Gastroesophageal sphincter (tissue), 4 donors: ENCODE measurements around the gene ZRANB3. TPM values are rescaled to one million over a fixed set of nuclear protein-coding genes. Genes with fewer than 3 reads are reported as not detected.

Experiments used
- ATAC-seq: fragments of 150-250 bp; one replicate; pipeline ENCODE4 v1.9.1; 2016; ENCODE audit warnings: mild to moderate bottlenecking, moderate library complexity
- H3K27ac ChIP-seq, 4 donors: fragments of 200-600 bp; sonication (generic) in 3 of 4; 1 replicate in 3 of 4; 2 replicates in 1 of 4; pipeline ENCODE4 v1.5.1; 2016 to 2019
- H3K27me3 ChIP-seq: fragments of 200-600 bp; sonication (generic); one replicate; pipeline ENCODE4 v1.5.1; 2019
- H3K36me3 ChIP-seq, 2 donors: fragments of 200-600 bp; sonication (generic); one replicate each; pipeline ENCODE4 v1.5.1; 2019; ENCODE audit warnings: control low read depth in 1 of 2
- H3K4me1 ChIP-seq, 3 donors: fragments of 200-600 bp; sonication (generic); 1 replicate in 2 of 3; 2 replicates in 1 of 3; pipeline ENCODE4 v1.5.1; 2016 to 2019; ENCODE audit warnings: control low read depth in 2 of 3
- H3K4me3 ChIP-seq, 2 donors: fragments of 200-600 bp; sonication (generic); one replicate each; pipeline ENCODE4 v1.5.1; 2019; ENCODE audit warnings: mild to moderate bottlenecking in 1 of 2, moderate library complexity in 1 of 2
- H3K9me3 ChIP-seq, 3 donors: fragments of 200-600 bp; sonication (generic); one replicate each; pipeline ENCODE4 v1.5.1; 2017 to 2019; ENCODE audit warnings: control low read depth in 2 of 3
- CTCF ChIP-seq, 4 experiments: fragments of 200-600 bp in 2 of 4; fragments of 450-650 bp in 2 of 4; sonication (generic) in 1 of 4; IDR thresholded peaks; one replicate each; pipeline ENCODE4 v1.5.1; 2017 to 2019; ENCODE audit warnings: antibody characterized with exemption in 4 of 4, mild to moderate bottlenecking in 2 of 4, moderate library complexity in 2 of 4
- EP300 ChIP-seq: sonication (generic); formaldehyde crosslinking; IDR thresholded peaks from one replicate; pipeline ENCODE4 v1.6.1; 2017; ENCODE audit warnings: antibody characterized with exemption, mild to moderate bottlenecking
- POLR2A ChIP-seq, 2 donors: fragments of 450-650 bp; IDR thresholded peaks; one replicate each; pipeline ENCODE4 v1.6.1; 2017; ENCODE audit warnings: antibody characterized with exemption in 2 of 2, mild to moderate bottlenecking in 2 of 2, moderate library complexity in 1 of 2
- POLR2AphosphoS5 ChIP-seq: sonication (generic); formaldehyde crosslinking; IDR thresholded peaks from one replicate; pipeline ENCODE4 v1.6.1; 2017; ENCODE audit warnings: antibody characterized with exemption
- WGBS, 2 donors: methylation state at CpG; one replicate each; pipeline ENCODE4 v1.1.5; 2018; ENCODE audit warnings: low coverage in 1 of 2; 5-methylcytosine and 5-hydroxymethylcytosine counted together
- total RNA-seq, 4 donors: library from RNA; depleted of rRNA; stranded (reverse); fragments of >200 nt; gene quantifications; one replicate each; pipeline ENCODE4 v1.1.0, GENCODE V29; 2016

ZRANB3 gene
- total RNA-seq, 4 donors from 2014 or later, result 1.4 to 4.6 (median 2.4) TPM

- no peak overlapping the region for H3K4me3 ChIP-seq
- 88 to 90% methylated on average over 1 of the region's 1 CpG for WGBS, 2 donors
- no peaks in the 10 kb centered on the region for H3K27me3 ChIP-seq
- H3K27ac ChIP-seq, result no peak overlapping the region
- no peak for ATAC-seq
- H3K4me1 ChIP-seq, result no peaks in the 10 kb centered on the region
- H3K36me3 ChIP-seq, result peaks cover 2 to 84% of the 10 kb centered on the region in 2 donors
- H3K9me3 ChIP-seq, result no peaks in the 10 kb centered on the region
- no peak for TF ChIP-seq POLR2AphosphoS5
- TF ChIP-seq EP300, result no peak
- TF ChIP-seq POLR2A (IDR thresholded peaks at IDR 0.05), result no peak
- TF ChIP-seq CTCF (IDR thresholded peaks at IDR 0.05), result no peak
Observed at GRCh38 chr2:135152361-135152760, 378.7 kb downstream of the ZRANB3 start.

- WGBS, 2 donors, result 75 to 78% methylated on average over 1 to 3 of the region's 3 CpGs
- no peak for TF ChIP-seq POLR2A (IDR thresholded peaks at IDR 0.05)
- TF ChIP-seq EP300, result no peak
- no peak for TF ChIP-seq CTCF (IDR thresholded peaks at IDR 0.05)
- TF ChIP-seq POLR2AphosphoS5, result no peak
- Histone ChIP-seq H3K4me1 (no peaks in the 10 kb centered on the region), H3K36me3 (peaks cover 2 to 77% of the 10 kb centered on the region in 2 donors), H3K4me3 (no peak overlapping the region), H3K27ac (no peak overlapping the region), H3K27me3 (no peaks in the 10 kb centered on the region), H3K9me3 (no peaks in the 10 kb centered on the region)
- no peak for ATAC-seq
Observed at GRCh38 chr2:135151615-135152014, 379.4 kb downstream of the ZRANB3 start.

- TF ChIP-seq POLR2A (IDR thresholded peaks at IDR 0.05) (no peak), POLR2AphosphoS5 (no peak), CTCF (IDR thresholded peaks at IDR 0.05) (no peak), EP300 (no peak)
- ATAC-seq, result no peak
- Histone ChIP-seq H3K9me3 (no peaks in the 10 kb centered on the region), H3K36me3 (peaks cover 2 to 68% of the 10 kb centered on the region in 2 donors), H3K4me1 (no peaks in the 10 kb centered on the region), H3K4me3 (no peak overlapping the region), H3K27me3 (no peaks in the 10 kb centered on the region), H3K27ac (no peak overlapping the region)
- WGBS, 2 donors, result 57 to 100% methylated on average over 1 of the region's 1 CpG
Observed at GRCh38 chr2:135150725-135151124, 380.3 kb downstream of the ZRANB3 start.

- Histone ChIP-seq H3K4me1 (no peaks in the 10 kb centered on the region), H3K36me3 (peaks cover 2 to 57% of the 10 kb centered on the region in 2 donors), H3K27ac (no peak overlapping the region), H3K4me3 (no peak overlapping the region), H3K27me3 (no peaks in the 10 kb centered on the region), H3K9me3 (no peaks in the 10 kb centered on the region)
- TF ChIP-seq EP300 (no peak), POLR2AphosphoS5 (no peak), CTCF (IDR thresholded peaks at IDR 0.05) (no peak), POLR2A (IDR thresholded peaks at IDR 0.05) (no peak)
- 74 to 100% methylated on average over 1 of the region's 1 CpG for WGBS, 2 donors
- no peak for ATAC-seq
Observed at GRCh38 chr2:135149251-135149650, 381.8 kb downstream of the ZRANB3 start.

GRCh38 chr2:135144343-135144742, 386.7 kb downstream of the ZRANB3 start:
- no peaks in the 10 kb centered on the region for H3K4me1 ChIP-seq
- no peak for ATAC-seq
- no peak overlapping the region for H3K4me3 ChIP-seq
- whole genome bisulfite sequencing, 2 donors, result 92 to 100% methylated on average over 1 to 2 of the region's 2 CpGs
- H3K9me3 ChIP-seq, result no peaks in the 10 kb centered on the region
- H3K27ac ChIP-seq, result no peak overlapping the region
- H3K27me3 ChIP-seq, result no peaks in the 10 kb centered on the region
- no peak for TF ChIP-seq CTCF (IDR thresholded peaks at IDR 0.05)
- TF ChIP-seq POLR2AphosphoS5, result no peak
- no peak for TF ChIP-seq POLR2A (IDR thresholded peaks at IDR 0.05)
- no peak for TF ChIP-seq EP300
- H3K36me3 ChIP-seq, result peaks cover 0 to 53% of the 10 kb centered on the region in 2 donors
